HL-60/S4 treated with retinoic acid at 250 ng/mL for 4 days and 3 days (cell line): ENCODE measurements around the gene MYZAP.

ENCODE experiments used
- in situ Hi-C: fragments of 300-500 bp; cut with MboI; formaldehyde crosslinking; loops from 2 replicates; pipeline ENCODE4 v1.7.0; 2022; ENCODE audit warnings: low sequenced_read_pairs

The MYZAP gene

GRCh38 chr15:57685306-57686095 lies 93.8 kb downstream of the MYZAP start:
- in situ Hi-C loops = no loop called here

- in situ Hi-C loops = no loop called here
Measured at GRCh38 chr15:57686657-57687056, 95.0 kb downstream of the MYZAP start.

- in situ Hi-C loops = no loop called here
Measured at GRCh38 chr15:57690341-57690966, 98.8 kb downstream of the MYZAP start.

GRCh38 chr15:57691082-57691481 lies 99.4 kb downstream of the MYZAP start:
- in situ Hi-C loops = no loop called here

- in situ Hi-C loops = no loop called here
Measured at GRCh38 chr15:57692709-57693108, 101.0 kb downstream of the MYZAP start.

GRCh38 chr15:57694279-57694678 lies 102.6 kb downstream of the MYZAP start:
- in situ Hi-C loops = no loop called here

GRCh38 chr15:57696146-57696545 lies 104.4 kb downstream of the MYZAP start:
- in situ Hi-C loops = no loop called here

GRCh38 chr15:57697588-57697987 lies 105.9 kb downstream of the MYZAP start:
- in situ Hi-C loops = no loop called here

- in situ Hi-C loops = no loop called here
Measured at GRCh38 chr15:57698243-57698642, 106.5 kb downstream of the MYZAP start.

- in situ Hi-C loops = no loop called here
Measured at GRCh38 chr15:57698991-57699390, 107.3 kb downstream of the MYZAP start.

- in situ Hi-C loops = no loop called here
Measured at GRCh38 chr15:57703387-57703786, 111.7 kb downstream of the MYZAP start.

GRCh38 chr15:57704441-57704840 lies 112.7 kb downstream of the MYZAP start:
- in situ Hi-C loops = no loop called here

GRCh38 chr15:57705746-57706404 lies 114.2 kb downstream of the MYZAP start:
- in situ Hi-C loops = no loop called here

- in situ Hi-C loops = no loop called here
Measured at GRCh38 chr15:57706405-57707209, 114.9 kb downstream of the MYZAP start, which contains the start of gene POLR2M. Gene POLR2M (plus strand): TSS chr15:57706714. CDS start chr15:57706843, 129 bp downstream.

- in situ Hi-C loops = no loop called here
Measured at GRCh38 chr15:57708047-57708446, 116.3 kb downstream of the MYZAP start.

GRCh38 chr15:57718309-57718708 lies 126.6 kb downstream of the MYZAP start:
- in situ Hi-C loops = no loop called here

GRCh38 chr15:57720867-57721266 lies 129.2 kb downstream of the MYZAP start:
- in situ Hi-C loops = no loop called here

GRCh38 chr15:57726411-57726810 lies 134.7 kb downstream of the MYZAP start:
- in situ Hi-C loops = no loop called here

GRCh38 chr15:57727031-57727430 lies 135.3 kb downstream of the MYZAP start:
- in situ Hi-C loops = no loop called here

- in situ Hi-C loops = no loop called here
Measured at GRCh38 chr15:57728436-57728835, 136.7 kb downstream of the MYZAP start.

- in situ Hi-C loops = no loop called here
Measured at GRCh38 chr15:57730876-57731275, 139.2 kb downstream of the MYZAP start.
